Measurements from ENCODE around the gene DAO.

Gene DAO

DNA sequence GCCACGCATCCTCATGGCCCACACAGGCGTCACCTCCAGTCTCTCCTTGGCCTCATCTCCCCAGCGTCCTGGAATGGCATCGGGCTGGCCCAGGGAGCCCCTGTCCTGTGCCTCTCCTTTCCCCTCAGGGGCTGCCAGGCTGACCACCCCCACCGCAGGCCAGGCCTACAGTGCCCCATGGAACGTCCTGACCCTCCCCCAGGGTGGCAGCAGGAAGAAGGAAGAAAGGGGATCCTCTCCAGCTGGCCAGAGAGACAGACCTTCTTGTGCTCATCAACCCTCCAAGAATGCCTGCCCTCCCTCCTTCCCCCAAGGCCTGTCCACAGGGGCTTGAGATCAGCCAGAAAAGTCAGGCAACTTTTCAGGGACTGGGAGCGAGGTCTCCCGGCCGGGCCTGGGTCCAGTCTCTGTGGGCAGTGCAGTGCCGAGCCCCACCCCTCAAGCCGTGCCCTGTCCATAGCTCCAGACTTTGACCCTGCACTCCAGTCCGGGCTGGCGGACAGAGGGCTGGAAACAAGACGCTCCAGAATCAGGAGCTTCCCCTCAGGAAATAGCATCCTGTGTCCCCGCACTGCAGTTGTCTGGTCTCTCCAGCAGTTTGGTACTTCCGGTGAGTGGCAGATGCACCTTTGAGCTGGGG is at the start of gene DAO:
TSS of gene DAO (plus strand) at position 478 of the 640 bp plus-strand sequence. CDS start 4,915 bp downstream, outside the sequence.
- H3K36me3 ChIP-seq = no peaks in the 10 kb centered on the region
- no peak within 1 kb of the TSS for H3K4me3 ChIP-seq (ENCODE audit: low read depth in 1 of 2, low read length in 1 of 2)

DNA sequence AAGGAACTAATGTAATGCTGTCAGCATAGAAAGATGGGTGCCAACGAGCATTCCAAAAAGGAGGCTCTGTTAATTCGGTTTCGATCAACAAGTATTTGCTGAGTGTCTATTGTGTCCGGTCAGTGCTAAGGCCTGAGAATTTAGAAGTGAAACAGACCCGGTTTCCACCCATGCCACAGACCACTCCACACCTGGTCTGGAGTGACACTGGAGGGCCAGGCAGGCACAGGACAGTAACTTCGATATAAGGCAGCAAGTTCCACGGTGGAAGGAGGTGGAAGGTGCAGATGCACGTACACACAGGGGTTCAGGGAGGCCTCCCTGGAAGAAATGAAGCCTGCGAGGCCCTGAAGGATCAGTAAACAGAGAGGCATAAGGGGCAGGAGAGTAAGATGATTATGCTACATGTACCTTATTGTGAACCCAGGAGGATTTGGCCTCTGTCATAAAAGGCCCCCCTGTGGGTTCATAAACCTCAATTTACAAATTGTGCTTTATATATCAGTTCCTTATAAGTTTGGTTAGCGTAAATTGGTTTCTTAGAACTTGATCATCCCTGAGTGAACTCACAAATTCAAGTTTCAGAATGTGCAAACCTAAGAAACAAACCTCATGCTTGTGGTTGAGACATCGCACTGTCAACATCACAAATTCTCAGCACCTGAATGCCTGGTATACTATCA is 48.4 kb upstream of the DAO start:
- Histone ChIP-seq H3K27ac (peak overlapping the region; percentile 5), H3K4me3 (ENCODE audit: low read depth in 1 of 2, low read length in 1 of 2) (no peak overlapping the region), H3K4me1 (ENCODE audit: control insufficient read depth in 1 of 2, insufficient read depth in 1 of 2, low read depth in 1 of 2, low read length in 1 of 2) (peaks cover 12 to 14% of the 10 kb centered on the region in 2 experiments), H3K27me3 (no peaks in the 10 kb centered on the region), H3K36me3 (peaks cover 67% of the 10 kb centered on the region), H3K9me3 (no peaks in the 10 kb centered on the region)
- TF ChIP-seq, protein P1, sequence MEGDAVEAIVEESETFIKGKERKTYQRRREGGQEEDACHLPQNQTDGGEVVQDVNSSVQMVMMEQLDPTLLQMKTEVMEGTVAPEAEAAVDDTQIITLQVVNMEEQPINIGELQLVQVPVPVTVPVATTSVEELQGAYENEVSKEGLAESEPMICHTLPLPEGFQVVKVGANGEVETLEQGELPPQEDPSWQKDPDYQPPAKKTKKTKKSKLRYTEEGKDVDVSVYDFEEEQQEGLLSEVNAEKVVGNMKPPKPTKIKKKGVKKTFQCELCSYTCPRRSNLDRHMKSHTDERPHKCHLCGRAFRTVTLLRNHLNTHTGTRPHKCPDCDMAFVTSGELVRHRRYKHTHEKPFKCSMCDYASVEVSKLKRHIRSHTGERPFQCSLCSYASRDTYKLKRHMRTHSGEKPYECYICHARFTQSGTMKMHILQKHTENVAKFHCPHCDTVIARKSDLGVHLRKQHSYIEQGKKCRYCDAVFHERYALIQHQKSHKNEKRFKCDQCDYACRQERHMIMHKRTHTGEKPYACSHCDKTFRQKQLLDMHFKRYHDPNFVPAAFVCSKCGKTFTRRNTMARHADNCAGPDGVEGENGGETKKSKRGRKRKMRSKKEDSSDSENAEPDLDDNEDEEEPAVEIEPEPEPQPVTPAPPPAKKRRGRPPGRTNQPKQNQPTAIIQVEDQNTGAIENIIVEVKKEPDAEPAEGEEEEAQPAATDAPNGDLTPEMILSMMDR (IDR thresholded peaks at IDR 0.05) = no peak

More for the DNA sequence above, at the start of gene DAO:
- Histone ChIP-seq H3K27me3 (no peaks in the 10 kb centered on the region), H3K9me3 (no peaks in the 10 kb centered on the region), H3K27ac (no peak within 1 kb of the TSS), H3K4me1 (ENCODE audit: control insufficient read depth in 1 of 2, insufficient read depth in 1 of 2, low read depth in 1 of 2, low read length in 1 of 2) (no peaks in the 10 kb centered on the region)
- TF ChIP-seq, protein P1 (IDR thresholded peaks at IDR 0.05) = no peak

DNA sequence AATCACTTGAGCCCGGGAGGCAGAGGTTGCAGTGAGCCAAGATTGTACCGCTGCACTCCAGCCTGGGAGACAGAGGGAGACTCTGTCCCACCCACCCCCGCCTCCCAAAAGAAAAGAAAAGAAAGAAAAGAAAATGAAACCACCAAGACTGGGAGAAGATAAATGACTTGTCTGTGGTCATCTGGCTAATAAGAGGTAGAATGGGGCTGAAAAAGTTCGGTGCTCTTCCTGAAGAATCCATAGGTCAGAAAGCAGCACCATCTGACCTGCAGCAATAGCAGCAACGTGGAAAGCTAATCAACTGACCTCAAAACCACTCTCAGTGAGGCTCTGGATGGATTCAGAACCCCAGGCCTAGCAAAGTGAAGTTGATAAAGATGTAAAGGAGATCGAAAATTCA is 47.7 kb upstream of the DAO start:
- Histone ChIP-seq H3K36me3 (peaks cover 67% of the 10 kb centered on the region), H3K27ac (no peak overlapping the region)

GRCh38 chr12:108832730-108833354 is 47.0 kb upstream of the DAO start:
- TF ChIP-seq, protein P1 (IDR thresholded peaks at IDR 0.05) = no peak
- Histone ChIP-seq H3K4me3 (ENCODE audit: low read depth in 1 of 2, low read length in 1 of 2) (no peak overlapping the region), H3K27me3 (no peaks in the 10 kb centered on the region), H3K36me3 (peaks cover 63% of the 10 kb centered on the region), H3K4me1 (ENCODE audit: control insufficient read depth in 1 of 2, insufficient read depth in 1 of 2, low read depth in 1 of 2, low read length in 1 of 2) (peaks cover 13 to 18% of the 10 kb centered on the region in 2 experiments), H3K9me3 (no peaks in the 10 kb centered on the region), H3K27ac (no peak overlapping the region)

More for the DNA sequence above, 47.7 kb upstream of the DAO start:
- TF ChIP-seq, protein P1 (IDR thresholded peaks at IDR 0.05) = no peak
- no peaks in the 10 kb centered on the region for H3K27me3 ChIP-seq
- no peaks in the 10 kb centered on the region for H3K9me3 ChIP-seq
- peaks cover 12 to 13% of the 10 kb centered on the region in 2 experiments for H3K4me1 ChIP-seq (ENCODE audit: control insufficient read depth in 1 of 2, insufficient read depth in 1 of 2, low read depth in 1 of 2, low read length in 1 of 2)
- no peak overlapping the region for H3K4me3 ChIP-seq (ENCODE audit: low read depth in 1 of 2, low read length in 1 of 2)

- no peaks in the 10 kb centered on the region for H3K9me3 ChIP-seq
- peaks cover 58% of the 10 kb centered on the region for H3K36me3 ChIP-seq
- TF ChIP-seq, protein P1 (IDR thresholded peaks at IDR 0.05) = no peak
- H3K27me3 ChIP-seq = no peaks in the 10 kb centered on the region
- no peak overlapping the region for H3K27ac ChIP-seq
- H3K4me3 ChIP-seq (ENCODE audit: low read depth in 1 of 2, low read length in 1 of 2) = no peak overlapping the region
- H3K4me1 ChIP-seq (ENCODE audit: control insufficient read depth in 1 of 2, insufficient read depth in 1 of 2, low read depth in 1 of 2, low read length in 1 of 2) = peaks cover 18 to 23% of the 10 kb centered on the region in 2 experiments
These were observed 46.5 kb upstream of the DAO start for GRCh38 chr12:108833355-108833733.
